H1 (cell line): ENCODE measurements around the gene JAKMIP2. TPM values are rescaled to one million over a fixed set of nuclear protein-coding genes. Genes with fewer than 3 reads are reported as not detected.
"Not testable (repeated sequence)": the region's sequence is repeated elsewhere in the genome, so short reads cannot be mapped to it uniquely, and the experiment has no call there.

Source experiments
- CTCF ChIA-PET: fragments of 300-600 bp; sonication (Branson Sonifier 250); formaldehyde crosslinking; loops from one replicate; lab custom pipeline; 2021; ENCODE audit not compliant: partially characterized antibody; lab: Charles Lee
- POLR2A ChIA-PET: fragments of 300-600 bp; sonication (Branson Sonifier 250); formaldehyde crosslinking; loops from one replicate; lab custom pipeline; 2021; ENCODE audit warnings: inconsistent platforms; ENCODE audit not compliant: partially characterized antibody; lab: Charles Lee
- DNase-seq, 2 experiments: peaks; one replicate each; pipeline versions ENCODE4 v3.0.0 to v3.0.0-alpha.2; 2010 to 2022; ENCODE audit warnings: low spot score in 2 of 2, low read depth in 1 of 2, mixed read lengths in 1 of 2
- FAIRE-seq: peaks from 2 replicates; lab custom pipeline; 2011; peaks lifted over from hg19 to GRCh38; lab: Jason Lieb, UNC
- H2AFZ ChIP-seq: 2 replicates; pipeline ENCODE4 v1.8.1; 2012; ENCODE audit warnings: low read length, inconsistent platforms
- H2AK5ac ChIP-seq: 2 replicates; pipeline ENCODE4 v1.6.1; 2013; ENCODE audit warnings: low read depth, low read length
- H2BK120ac ChIP-seq: replicated peaks from 2 replicates; pipeline ENCODE3; 2013; ENCODE audit warnings: low read depth, low read length, inconsistent platforms
- H2BK12ac ChIP-seq: 2 replicates; pipeline ENCODE4 v1.6.1; 2013; ENCODE audit warnings: low read depth, low read length
- H2BK15ac ChIP-seq: 2 replicates; pipeline ENCODE4 v1.6.1; 2013; ENCODE audit warnings: low read length
- H2BK20ac ChIP-seq: 2 replicates; pipeline ENCODE4 v1.6.1; 2013; ENCODE audit warnings: low read length
- H2BK5ac ChIP-seq: 2 replicates; pipeline ENCODE4 v1.6.1; 2013; ENCODE audit warnings: low read depth, low read length
- H3K14ac ChIP-seq: 2 replicates; pipeline ENCODE4 v1.6.1; 2013; ENCODE audit warnings: inconsistent platforms; ENCODE audit not compliant: insufficient read length
- H3K18ac ChIP-seq: 2 replicates; pipeline ENCODE4 v1.6.1; 2013; ENCODE audit warnings: low read length; ENCODE audit errors: extremely low read depth
- H3K23ac ChIP-seq: 2 replicates; pipeline ENCODE4 v1.6.1; 2013; ENCODE audit warnings: inconsistent platforms; ENCODE audit not compliant: insufficient read length
- H3K23me2 ChIP-seq: 2 replicates; pipeline ENCODE4 v1.6.1; 2013; ENCODE audit warnings: low read depth, low read length
- H3K27ac ChIP-seq: 2 replicates; pipeline ENCODE4 v1.6.1; 2011; ENCODE audit warnings: low read depth, low read length, inconsistent platforms
- H3K27me3 ChIP-seq, 4 experiments: replicated peaks in 1 of 4; 1 replicate in 1 of 4; 2 replicates in 3 of 4; pipeline versions ENCODE4 v1.6.1 to v1.8.1; 2011 to 2013; ENCODE audit warnings: low read length in 3 of 4, mild to moderate bottlenecking in 3 of 4, inconsistent platforms in 2 of 4, mixed read lengths in 2 of 4, moderate library complexity in 1 of 4; ENCODE audit not compliant: control insufficient read depth in 3 of 4, insufficient read depth in 3 of 4; ENCODE audit errors: extremely low read depth in 1 of 4
- H3K36me3 ChIP-seq, 4 experiments: 2 replicates each; pipeline versions ENCODE4 v1.6.1 to v1.8.1; 2011 to 2013; ENCODE audit warnings: mild to moderate bottlenecking in 4 of 4, low read length in 3 of 4, moderate library complexity in 2 of 4, control low read depth in 1 of 4, inconsistent platforms in 1 of 4; ENCODE audit not compliant: insufficient read depth in 4 of 4, control insufficient read depth in 2 of 4
- H3K4ac ChIP-seq: replicated peaks from 2 replicates; pipeline ENCODE3; 2013; ENCODE audit warnings: low read length, low read depth, mixed read lengths, inconsistent platforms; ENCODE audit not compliant: insufficient read length
- H3K4me1 ChIP-seq, 4 experiments: replicated peaks in 1 of 4; 1 replicate in 1 of 4; 2 replicates in 3 of 4; pipeline versions ENCODE4 v1.6.1 to v1.8.1; 2011 to 2013; ENCODE audit warnings: low read length in 3 of 4, inconsistent platforms in 2 of 4, mixed read lengths in 1 of 4; ENCODE audit not compliant: insufficient read depth in 4 of 4, control insufficient read depth in 3 of 4
- H3K4me2 ChIP-seq, 2 experiments: 2 replicates each; pipeline versions ENCODE4 v1.6.1 to v1.8.1; 2011 to 2013; ENCODE audit warnings: low read depth in 2 of 2, low read length in 2 of 2, control low read depth in 1 of 2, inconsistent platforms in 1 of 2, mild to moderate bottlenecking in 1 of 2; ENCODE audit not compliant: insufficient read depth in 1 of 2
- H3K4me3 ChIP-seq, 4 experiments: fragments of 200-600, 300-600 bp in 1 of 4; sonication (generic), shearing (Covaris generic), sonication (Bioruptor Twin) in 1 of 4; 2 replicates each; pipeline versions ENCODE4 v1.5.1 to v1.8.1; 2011 to 2016; ENCODE audit warnings: low read length in 4 of 4, low read depth in 3 of 4, control low read depth in 2 of 4, inconsistent platforms in 2 of 4, mild to moderate bottlenecking in 2 of 4, mixed read lengths in 1 of 4, moderate library complexity in 1 of 4; ENCODE audit not compliant: insufficient read depth in 2 of 4; ENCODE audit errors: extremely low read depth in 1 of 4
- H3K56ac ChIP-seq: replicated peaks from 2 replicates; pipeline ENCODE3; 2013; ENCODE audit warnings: low read depth, mild to moderate bottlenecking, mixed read lengths, low read length, inconsistent platforms; ENCODE audit not compliant: insufficient read length
- H3K79me1 ChIP-seq: 2 replicates; pipeline ENCODE4 v1.6.1; 2013; ENCODE audit warnings: low read depth, low read length, control low read depth
- H3K79me2 ChIP-seq, 2 experiments: 2 replicates each; pipeline versions ENCODE4 v1.6.1 to v1.8.1; 2012 to 2013; ENCODE audit warnings: low read length in 2 of 2, mild to moderate bottlenecking in 2 of 2, inconsistent platforms in 1 of 2; ENCODE audit not compliant: insufficient read depth in 2 of 2, control insufficient read depth in 1 of 2
- H3K9ac ChIP-seq, 4 experiments: replicated peaks in 1 of 4; 1 replicate in 1 of 4; 2 replicates in 3 of 4; pipeline versions ENCODE4 v1.6.1 to v1.8.1; 2011 to 2013; ENCODE audit warnings: low read depth in 3 of 4, low read length in 3 of 4, control low read depth in 2 of 4, mild to moderate bottlenecking in 2 of 4, moderate library complexity in 2 of 4, inconsistent platforms in 1 of 4; ENCODE audit errors: extremely low read depth in 1 of 4
- H3K9me3 ChIP-seq, 2 experiments: 2 replicates each; pipeline versions ENCODE4 v1.6.1 to v1.8.1; 2012 to 2013; ENCODE audit warnings: mild to moderate bottlenecking in 2 of 2, moderate library complexity in 2 of 2, control low read depth in 1 of 2, inconsistent platforms in 1 of 2, low read depth in 1 of 2, low read length in 1 of 2, mixed read lengths in 1 of 2; ENCODE audit not compliant: insufficient read depth in 2 of 2
- H4K20me1 ChIP-seq, 2 experiments: replicated peaks in 1 of 2; 2 replicates each; pipeline versions ENCODE3 to v1.8.1; 2011 to 2013; ENCODE audit warnings: inconsistent platforms in 2 of 2, low read length in 2 of 2, mild to moderate bottlenecking in 1 of 2; ENCODE audit not compliant: insufficient read depth in 2 of 2, control insufficient read depth in 1 of 2
- H4K5ac ChIP-seq: 2 replicates; pipeline ENCODE4 v1.6.1; 2013; ENCODE audit warnings: low read length, low read depth, mixed read lengths, inconsistent platforms; ENCODE audit not compliant: insufficient read length
- H4K8ac ChIP-seq: 2 replicates; pipeline ENCODE4 v1.8.0; 2013; ENCODE audit warnings: mild to moderate bottlenecking, moderate library complexity, low read length, inconsistent platforms; ENCODE audit not compliant: insufficient read depth; ENCODE audit errors: extremely low read depth
- H4K91ac ChIP-seq: replicated peaks from 2 replicates; pipeline ENCODE3; 2013; ENCODE audit warnings: low read length, mixed read lengths, inconsistent platforms; ENCODE audit not compliant: insufficient read length
- CEBPB ChIP-seq: IDR thresholded peaks from 2 replicates; pipeline ENCODE4 v1.6.1; 2012; ENCODE audit warnings: low read depth, low read length
- WGBS, 2 experiments: shearing (Covaris generic) in 1 of 2; methylation state at CpG; one replicate each; pipeline versions ENCODE4 v1.1.6 to v1.1.7; 2013 to 2015; ENCODE audit warnings: low lambda C conversion rate in 2 of 2, mixed read lengths in 2 of 2, inconsistent platforms in 1 of 2, low coverage in 1 of 2, missing lambda C conversion rate in 1 of 2; ENCODE audit not compliant: insufficient replicate concordance in 2 of 2, insufficient coverage in 1 of 2, insufficient read length in 1 of 2; ENCODE audit errors: extremely low coverage in 1 of 2, missing lambda C conversion rate in 1 of 2; 5-methylcytosine and 5-hydroxymethylcytosine counted together
- polyA plus RNA-seq, 7 experiments: library from polyadenylated mRNA; depleted of rRNA in 3 of 7; stranded (reverse) in 5 of 7; unstranded in 2 of 7; fragments of >200 nt in 5 of 7; fragments of 200-250 nt in 2 of 7; gene quantifications; 1 replicate in 5 of 7; 2 replicates in 1 of 7; 4 replicates in 1 of 7; pipeline versions ENCODE4 v1.2.1 to v1.2.3, GENCODE V29; 2011 to 2013; ENCODE audit warnings: missing spikeins in 2 of 7, mixed read lengths in 2 of 7
- total RNA-seq: library from RNA; stranded (reverse); fragmentation: NEBNext Ultra II Directional; extraction: Animal tissue kit (Norgen Biotek cat#: 25700); gene quantifications from 2 replicates; pipeline ENCODE4 v1.2.1, GENCODE V29; 2021
- TF ChIP-seq, protein P1 (sequence below): IDR thresholded peaks from 2 replicates; pipeline ENCODE4 v1.6.1; 2011; ENCODE audit warnings: low read depth, mild to moderate bottlenecking, low read length; ENCODE audit not compliant: insufficient read depth

Gene JAKMIP2
- total and polyA plus RNA-seq, 2 of the 8 experiments (the other 6 are each of a cell fraction or from before 2014, with no cell fraction given), result 2.4 to 13.6 TPM

DNA sequence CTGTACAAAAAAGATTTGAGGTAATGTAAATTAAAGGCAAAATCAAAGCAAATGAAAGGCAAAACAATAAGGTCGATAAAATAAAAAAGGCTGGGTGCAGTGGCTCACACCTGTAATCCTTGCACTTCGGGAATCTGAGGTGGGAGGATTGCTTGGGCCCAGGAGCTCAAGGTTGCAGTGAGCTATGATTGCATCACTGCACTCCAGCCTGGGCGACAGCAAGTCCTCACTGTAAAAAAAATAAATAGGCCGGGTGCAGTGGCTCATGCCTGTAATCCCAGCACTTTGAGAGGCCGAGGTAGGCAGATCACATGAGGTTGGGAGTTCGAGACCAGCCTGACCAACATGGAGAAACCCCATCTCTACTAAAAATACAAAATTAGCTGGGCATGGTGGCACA is 200.3 kb downstream of the JAKMIP2 start:
- Histone ChIP-seq H3K4me1 (peaks cover 2 to 10% (median 5%) of the 10 kb centered on the region in 4 experiments; a peak in 5 of 7 replicates), H3K36me3 (peaks cover 0 to 46% (median 7%) of the 10 kb centered on the region in 4 experiments; a peak in 5 of 8 replicates), H3K79me2 (peaks cover 0 to 77% of the 10 kb centered on the region in 2 experiments; a peak in 2 of 4 replicates)
- not testable (repeated sequence) for H3K27me3 ChIP-seq, H3K9ac ChIP-seq, H3K23ac ChIP-seq, H3K14ac ChIP-seq, H3K4me3 ChIP-seq, H3K9me3 ChIP-seq, H4K20me1 ChIP-seq, H3K18ac ChIP-seq, H2BK12ac ChIP-seq, H2BK120ac ChIP-seq, H3K27ac ChIP-seq, H4K8ac ChIP-seq, DNase-seq, H3K23me2 ChIP-seq, H2BK15ac ChIP-seq, H2AK5ac ChIP-seq, H4K5ac ChIP-seq, H3K56ac ChIP-seq, H2BK20ac ChIP-seq, H2BK5ac ChIP-seq, H3K79me1 ChIP-seq, H4K91ac ChIP-seq, H3K4me2 ChIP-seq, FAIRE-seq, H2AFZ ChIP-seq, H3K4ac ChIP-seq
- TF ChIP-seq, protein P1, sequence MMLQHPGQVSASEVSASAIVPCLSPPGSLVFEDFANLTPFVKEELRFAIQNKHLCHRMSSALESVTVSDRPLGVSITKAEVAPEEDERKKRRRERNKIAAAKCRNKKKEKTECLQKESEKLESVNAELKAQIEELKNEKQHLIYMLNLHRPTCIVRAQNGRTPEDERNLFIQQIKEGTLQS, result 0 out of 2 replicates have a peak, but pooled peaks have one; percentile 24
- peak; percentile 58 for TF ChIP-seq CEBPB
- ChIA-PET POLR2A (interaction anchor here (0.9 to 1.6 kb wide), 3 partner anchors 8 to 15 kb away, joined by 3 to 5 read pairs (median 5); no protein-coding TSS in a partner anchor), CTCF (interaction anchor here (0.8 to 1.6 kb wide), 6 partner anchors 23 to 138 kb away, joined by 3 to 5 read pairs (median 4); no protein-coding TSS in a partner anchor)
- 83% methylated on average over 6 of the region's 6 CpGs; no CpG with 5 or more reads in 1 of the 2 experiments for WGBS, 2 experiments
